ENCODE measurements around the gene WRAP53.

WRAP53 gene

DNA sequence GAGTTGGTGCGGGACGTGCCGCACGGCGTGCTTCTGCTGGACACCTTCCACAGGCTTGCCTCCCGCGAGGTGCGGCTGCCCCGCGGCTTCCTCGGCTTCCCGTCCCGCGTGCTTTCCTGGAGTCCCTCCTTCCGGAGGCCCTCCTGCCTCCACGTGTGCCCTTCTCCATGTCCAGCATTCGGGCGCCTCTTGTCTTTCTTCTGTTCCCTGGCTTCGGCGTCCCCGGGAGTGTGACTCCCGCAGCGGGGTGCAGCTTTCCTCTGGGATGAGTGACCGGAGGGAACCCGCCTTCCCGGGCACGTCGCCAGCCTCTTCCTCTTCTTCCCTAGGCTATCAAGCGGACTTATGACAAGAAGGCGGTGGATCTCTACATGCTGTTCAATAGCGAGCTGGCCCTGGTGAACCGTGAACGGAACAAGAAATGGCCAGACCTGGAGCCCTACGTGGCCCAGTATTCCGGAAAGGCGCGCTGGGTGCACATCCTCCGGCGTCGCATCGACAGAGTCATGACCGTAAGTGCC lies 52.3 kb downstream of the WRAP53 start:
- TF ChIP-seq, protein P1, sequence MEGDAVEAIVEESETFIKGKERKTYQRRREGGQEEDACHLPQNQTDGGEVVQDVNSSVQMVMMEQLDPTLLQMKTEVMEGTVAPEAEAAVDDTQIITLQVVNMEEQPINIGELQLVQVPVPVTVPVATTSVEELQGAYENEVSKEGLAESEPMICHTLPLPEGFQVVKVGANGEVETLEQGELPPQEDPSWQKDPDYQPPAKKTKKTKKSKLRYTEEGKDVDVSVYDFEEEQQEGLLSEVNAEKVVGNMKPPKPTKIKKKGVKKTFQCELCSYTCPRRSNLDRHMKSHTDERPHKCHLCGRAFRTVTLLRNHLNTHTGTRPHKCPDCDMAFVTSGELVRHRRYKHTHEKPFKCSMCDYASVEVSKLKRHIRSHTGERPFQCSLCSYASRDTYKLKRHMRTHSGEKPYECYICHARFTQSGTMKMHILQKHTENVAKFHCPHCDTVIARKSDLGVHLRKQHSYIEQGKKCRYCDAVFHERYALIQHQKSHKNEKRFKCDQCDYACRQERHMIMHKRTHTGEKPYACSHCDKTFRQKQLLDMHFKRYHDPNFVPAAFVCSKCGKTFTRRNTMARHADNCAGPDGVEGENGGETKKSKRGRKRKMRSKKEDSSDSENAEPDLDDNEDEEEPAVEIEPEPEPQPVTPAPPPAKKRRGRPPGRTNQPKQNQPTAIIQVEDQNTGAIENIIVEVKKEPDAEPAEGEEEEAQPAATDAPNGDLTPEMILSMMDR (IDR thresholded peaks at IDR 0.05; ENCODE audit: unreplicated experiment in 3 of 3), result no peak
- Mint-ChIP-seq H3K27ac (no peak overlapping the region), H3K4me3 (no peak overlapping the region), H3K9me3 (no peaks in the 10 kb centered on the region), H3K4me1 (peaks cover 9% of the 10 kb centered on the region), H3K27me3 (ENCODE audit: low read depth) (peaks cover 43% of the 10 kb centered on the region), H3K36me3 (ENCODE audit: low read depth) (no peaks in the 10 kb centered on the region)

DNA sequence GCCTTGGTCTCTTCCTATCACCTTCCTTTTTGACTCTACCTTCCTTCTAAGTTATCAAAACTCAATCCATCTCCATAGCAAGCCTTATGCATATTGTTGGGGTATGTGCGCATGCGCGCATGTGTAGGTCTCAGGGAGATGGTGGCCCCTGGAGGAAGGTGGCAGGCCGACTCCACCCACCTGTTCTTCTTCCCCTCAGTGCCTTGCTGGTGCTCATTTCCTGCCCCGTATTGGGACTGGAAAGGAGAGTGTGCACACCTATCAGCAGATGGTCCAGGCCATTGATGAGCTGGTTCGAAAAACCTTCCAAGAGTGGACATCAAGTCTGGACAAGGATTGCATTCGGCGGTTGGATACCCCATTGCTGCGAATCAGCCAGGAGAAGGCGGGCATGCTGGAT lies 54.5 kb downstream of the WRAP53 start:
- TF ChIP-seq, protein P1 (IDR thresholded peaks at IDR 0.05; ENCODE audit: unreplicated experiment in 3 of 3), result no peak
- H3K4me3 Mint-ChIP-seq, result no peak overlapping the region
- no peak overlapping the region for H3K27ac Mint-ChIP-seq
- no peaks in the 10 kb centered on the region for H3K36me3 Mint-ChIP-seq (ENCODE audit: low read depth)
- H3K27me3 Mint-ChIP-seq (ENCODE audit: low read depth), result peaks cover 23% of the 10 kb centered on the region
- peaks cover 16% of the 10 kb centered on the region for H3K4me1 Mint-ChIP-seq
- no peaks in the 10 kb centered on the region for H3K9me3 Mint-ChIP-seq

DNA sequence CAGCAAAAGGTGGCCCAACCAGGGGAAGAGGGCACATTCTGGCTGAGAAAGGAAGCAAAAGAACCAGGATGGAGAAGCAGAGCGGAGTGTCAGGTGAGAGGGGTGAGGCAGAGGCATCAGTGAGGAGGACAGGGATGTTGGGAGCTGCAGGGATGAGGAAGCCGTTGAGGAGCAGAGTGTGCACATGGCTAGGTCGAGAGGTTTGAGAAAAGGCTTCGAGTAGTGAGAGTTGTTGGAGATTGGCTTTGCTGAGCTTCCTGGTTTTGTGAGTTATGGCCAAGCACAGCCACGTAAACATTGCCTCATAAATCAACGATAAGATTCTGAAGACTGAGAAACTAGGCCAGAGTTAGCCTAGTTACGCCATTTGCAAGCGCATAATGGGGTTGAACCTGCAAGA lies 56.1 kb downstream of the WRAP53 start:
- TF ChIP-seq, protein P1 (IDR thresholded peaks at IDR 0.05; ENCODE audit: unreplicated experiment in 3 of 3), result no peak
- Mint-ChIP-seq H3K27ac (no peak overlapping the region), H3K27me3 (ENCODE audit: low read depth) (peaks cover 25% of the 10 kb centered on the region), H3K4me3 (no peak overlapping the region), H3K36me3 (ENCODE audit: low read depth) (no peaks in the 10 kb centered on the region), H3K4me1 (peaks cover 22% of the 10 kb centered on the region), H3K9me3 (no peaks in the 10 kb centered on the region)

DNA sequence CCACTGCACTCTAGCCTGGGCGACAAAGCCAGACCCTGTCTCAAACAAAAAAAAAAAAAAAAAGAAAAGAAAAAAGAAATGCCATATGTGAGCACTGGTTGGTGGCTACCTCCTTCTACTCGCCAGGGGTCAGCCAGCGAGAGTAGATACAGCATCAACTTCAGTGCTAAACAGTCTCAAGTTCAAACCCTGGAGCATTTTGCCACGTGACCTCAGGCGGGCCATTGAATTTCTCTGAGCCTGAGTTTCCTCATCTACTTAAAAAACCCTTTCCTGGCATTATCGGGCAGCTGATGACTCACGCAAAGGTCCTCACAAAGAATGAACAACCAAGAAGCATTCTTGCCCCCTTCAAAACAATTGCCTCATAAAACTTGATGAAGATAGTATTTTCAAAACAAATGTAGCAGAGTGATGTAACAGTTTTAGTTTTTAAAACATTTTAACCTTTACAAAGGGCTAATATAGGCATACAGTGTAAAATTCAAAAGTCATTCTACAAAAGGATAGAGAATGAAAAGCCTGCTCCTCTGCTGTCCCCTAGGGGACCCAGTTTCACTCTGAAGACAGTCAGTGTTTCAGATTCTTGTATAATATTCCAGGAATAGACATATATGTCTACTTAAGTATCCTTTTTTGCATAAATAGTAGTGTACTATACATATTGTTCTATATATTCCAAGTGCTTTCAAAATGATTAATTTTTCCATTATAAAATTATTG lies 57.6 kb downstream of the WRAP53 start:
- Mint-ChIP-seq H3K27ac (no peak overlapping the region), H3K4me1 (peaks cover 26% of the 10 kb centered on the region), H3K9me3 (peaks cover 4% of the 10 kb centered on the region), H3K36me3 (ENCODE audit: low read depth) (no peaks in the 10 kb centered on the region), H3K27me3 (ENCODE audit: low read depth) (peaks cover 14% of the 10 kb centered on the region), H3K4me3 (no peak overlapping the region)
- TF ChIP-seq, protein P1 (IDR thresholded peaks at IDR 0.05; ENCODE audit: unreplicated experiment in 3 of 3), result no peak

DNA sequence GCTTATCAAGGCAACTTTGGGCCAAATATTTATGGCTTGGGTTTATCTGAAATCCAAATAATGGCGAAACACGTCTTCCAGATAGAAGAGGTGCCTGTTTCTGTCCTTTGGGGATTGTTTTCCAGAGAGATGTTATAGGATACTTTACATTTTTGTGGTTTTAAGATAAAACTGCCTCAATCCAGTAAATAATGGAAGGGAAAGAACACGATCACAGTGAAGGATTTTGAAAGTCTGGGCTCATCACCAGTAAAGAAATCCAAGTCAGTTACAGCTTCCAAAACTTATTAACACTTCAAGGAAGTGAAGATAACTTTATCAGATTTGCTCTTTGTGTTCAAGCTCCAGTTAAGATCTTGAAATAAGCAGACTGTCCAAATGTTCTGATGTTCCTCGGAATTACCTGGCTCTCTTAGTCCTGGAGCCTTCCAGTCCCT lies 59.4 kb downstream of the WRAP53 start:
- peaks cover 4% of the 10 kb centered on the region for H3K9me3 Mint-ChIP-seq
- no peaks in the 10 kb centered on the region for H3K36me3 Mint-ChIP-seq (ENCODE audit: low read depth)
- TF ChIP-seq, protein P1 (IDR thresholded peaks at IDR 0.05; ENCODE audit: unreplicated experiment in 3 of 3), result no peak
- H3K27me3 Mint-ChIP-seq (ENCODE audit: low read depth), result peaks cover 16% of the 10 kb centered on the region
- peak overlapping the region in 2 of 3 experiments; percentile 9 to 83 for H3K27ac Mint-ChIP-seq
- H3K4me3 Mint-ChIP-seq, result no peak overlapping the region
- peaks cover 26% of the 10 kb centered on the region for H3K4me1 Mint-ChIP-seq
